ENCODE measurements around the gene CATSPERB.

The CATSPERB gene

GRCh38 chr14:91624757-91625156 is 107.1 kb downstream of the CATSPERB start:
- no peak overlapping the region for H3K18ac ChIP-seq (ENCODE audit: low read length)

GRCh38 chr14:91614187-91614586 is 117.7 kb downstream of the CATSPERB start:
- no CpG with 5 or more reads among the region's 2 CpGs for WGBS (ENCODE audit: extremely low coverage, insufficient coverage, low lambda C conversion rate)
- Histone ChIP-seq H2AK5ac (ENCODE audit: low read length) (no peak overlapping the region), H3K4me3 (ENCODE audit: low read length) (no peak overlapping the region), H3K4me1 (ENCODE audit: control insufficient read depth, low read depth, low read length) (no peaks in the 10 kb centered on the region), H3K4me2 (ENCODE audit: low read length) (no peak overlapping the region), H2BK120ac (ENCODE audit: low read depth, low read length) (no peak overlapping the region), H3K18ac (ENCODE audit: low read length) (no peak overlapping the region), H3K36me3 (ENCODE audit: control insufficient read depth, insufficient read depth, low read length) (no peaks in the 10 kb centered on the region), H3K27ac (ENCODE audit: low read depth, low read length) (no peak overlapping the region), H3K23ac (ENCODE audit: low read length) (no peak overlapping the region), H4K8ac (ENCODE audit: low read depth, low read length) (no peak overlapping the region), H2BK5ac (ENCODE audit: low read length) (no peak overlapping the region), H3K56ac (ENCODE audit: low read length) (no peak overlapping the region), H3K4ac (ENCODE audit: low read depth, low read length) (no peak overlapping the region), H3K9ac (ENCODE audit: low read length) (no peak overlapping the region), H4K5ac (ENCODE audit: low read length) (no peak overlapping the region), H2BK15ac (replicated peaks; ENCODE audit: low read depth) (no peak overlapping the region), H3K27me3 (ENCODE audit: insufficient read depth, low read length, poor library complexity) (no peaks in the 10 kb centered on the region), H3K79me2 (ENCODE audit: control insufficient read depth, insufficient read depth, low read length) (no peaks in the 10 kb centered on the region), H3K79me1 (ENCODE audit: low read length) (no peaks in the 10 kb centered on the region)
- no peak for DNase-seq

More at GRCh38 chr14:91624757-91625156, 107.1 kb downstream of the CATSPERB start:
- WGBS (ENCODE audit: extremely low coverage, insufficient coverage, low lambda C conversion rate), result no CpG with 5 or more reads among the region's 1 CpG
- Histone ChIP-seq H4K8ac (ENCODE audit: low read depth, low read length) (no peak overlapping the region), H3K27ac (ENCODE audit: low read depth, low read length) (no peak overlapping the region), H2BK15ac (replicated peaks; ENCODE audit: low read depth) (no peak overlapping the region), H3K9ac (ENCODE audit: low read length) (no peak overlapping the region), H2BK120ac (ENCODE audit: low read depth, low read length) (no peak overlapping the region), H3K56ac (ENCODE audit: low read length) (no peak overlapping the region), H3K27me3 (ENCODE audit: insufficient read depth, low read length, poor library complexity) (no peaks in the 10 kb centered on the region), H3K23ac (ENCODE audit: low read length) (no peak overlapping the region), H3K4me3 (ENCODE audit: low read length) (no peak overlapping the region), H3K79me1 (ENCODE audit: low read length) (no peaks in the 10 kb centered on the region), H2AK5ac (ENCODE audit: low read length) (no peak overlapping the region), H3K4me1 (ENCODE audit: control insufficient read depth, low read depth, low read length) (no peaks in the 10 kb centered on the region), H3K36me3 (ENCODE audit: control insufficient read depth, insufficient read depth, low read length) (no peaks in the 10 kb centered on the region), H3K79me2 (ENCODE audit: control insufficient read depth, insufficient read depth, low read length) (no peaks in the 10 kb centered on the region), H3K4me2 (ENCODE audit: low read length) (no peak overlapping the region), H3K4ac (ENCODE audit: low read depth, low read length) (no peak overlapping the region), H2BK5ac (ENCODE audit: low read length) (no peak overlapping the region), H4K5ac (ENCODE audit: low read length) (no peak overlapping the region)
- DNase-seq, result no peak

DNA sequence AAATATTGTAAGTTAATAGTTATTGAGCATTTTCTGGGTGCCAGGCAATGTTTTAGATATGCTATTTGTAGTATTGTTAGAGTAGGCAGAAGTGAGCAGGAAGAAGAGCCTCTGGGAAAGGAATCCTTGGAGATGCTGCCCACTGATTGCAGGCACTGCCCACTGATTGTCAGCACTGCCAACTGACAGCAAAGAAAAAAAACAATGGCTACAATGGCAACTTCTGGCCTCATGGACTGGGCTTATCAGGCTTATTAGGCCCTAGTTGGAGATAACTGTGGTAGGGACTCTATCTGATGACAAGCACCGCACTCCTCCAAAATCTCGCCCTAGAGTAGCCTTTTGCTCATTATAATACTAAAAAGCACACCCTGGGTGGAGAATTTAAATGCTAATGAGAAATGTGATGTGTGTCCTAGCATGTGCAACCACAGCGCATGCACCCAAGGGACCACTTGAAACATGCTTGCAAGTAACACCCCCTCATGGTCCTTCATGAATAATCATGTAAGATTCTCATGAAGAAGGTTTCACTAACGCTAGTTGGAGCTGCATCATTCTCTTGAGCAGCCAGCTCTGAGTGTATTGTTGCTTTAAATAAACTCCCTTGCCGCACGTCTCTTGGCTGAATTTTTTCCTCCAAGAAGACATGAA is 118.3 kb downstream of the CATSPERB start:
- Histone ChIP-seq H3K9ac (ENCODE audit: low read length) (no peak overlapping the region), H2BK120ac (ENCODE audit: low read depth, low read length) (no peak overlapping the region), H2BK15ac (replicated peaks; ENCODE audit: low read depth) (no peak overlapping the region), H3K4ac (ENCODE audit: low read depth, low read length) (no peak overlapping the region), H3K4me2 (ENCODE audit: low read length) (no peak overlapping the region), H2AK5ac (ENCODE audit: low read length) (no peak overlapping the region), H3K79me1 (ENCODE audit: low read length) (no peaks in the 10 kb centered on the region), H3K4me3 (ENCODE audit: low read length) (no peak overlapping the region), H4K5ac (ENCODE audit: low read length) (no peak overlapping the region), H3K23ac (ENCODE audit: low read length) (no peak overlapping the region), H3K27me3 (ENCODE audit: insufficient read depth, low read length, poor library complexity) (no peaks in the 10 kb centered on the region), H3K56ac (ENCODE audit: low read length) (no peak overlapping the region), H3K27ac (ENCODE audit: low read depth, low read length) (no peak overlapping the region), H3K18ac (ENCODE audit: low read length) (no peak overlapping the region), H3K36me3 (ENCODE audit: control insufficient read depth, insufficient read depth, low read length) (no peaks in the 10 kb centered on the region), H2BK5ac (ENCODE audit: low read length) (no peak overlapping the region), H3K79me2 (ENCODE audit: control insufficient read depth, insufficient read depth, low read length) (no peaks in the 10 kb centered on the region), H3K4me1 (ENCODE audit: control insufficient read depth, low read depth, low read length) (no peaks in the 10 kb centered on the region), H4K8ac (ENCODE audit: low read depth, low read length) (no peak overlapping the region)
- WGBS (ENCODE audit: extremely low coverage, insufficient coverage, low lambda C conversion rate), result no CpG with 5 or more reads among the region's 6 CpGs
- no peak for DNase-seq

DNA sequence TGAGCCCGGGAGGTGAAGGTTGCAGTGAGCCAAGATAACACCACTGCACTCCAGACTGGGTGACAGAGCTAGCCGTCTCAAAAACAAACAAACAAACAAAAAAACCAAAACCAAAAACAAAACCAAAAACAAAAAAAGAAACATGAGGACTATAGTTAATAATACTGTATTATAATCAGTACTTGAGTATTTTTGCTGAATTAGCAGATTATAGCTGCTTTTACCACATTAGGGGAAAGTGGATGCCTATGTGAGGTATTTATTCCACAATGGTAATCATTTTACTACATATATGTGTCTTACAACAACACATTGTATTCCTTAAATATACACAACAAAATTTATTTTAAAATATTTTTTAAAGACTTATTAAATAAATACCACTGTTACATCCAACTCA is 120.4 kb downstream of the CATSPERB start:
- Histone ChIP-seq H2BK120ac (ENCODE audit: low read depth, low read length) (no peak overlapping the region), H2AK5ac (ENCODE audit: low read length) (no peak overlapping the region), H3K4me1 (ENCODE audit: control insufficient read depth, low read depth, low read length) (no peaks in the 10 kb centered on the region), H3K9ac (ENCODE audit: low read length) (no peak overlapping the region), H3K18ac (ENCODE audit: low read length) (no peak overlapping the region), H4K5ac (ENCODE audit: low read length) (no peak overlapping the region), H2BK15ac (replicated peaks; ENCODE audit: low read depth) (no peak overlapping the region), H2BK5ac (ENCODE audit: low read length) (no peak overlapping the region), H3K79me2 (ENCODE audit: control insufficient read depth, insufficient read depth, low read length) (no peaks in the 10 kb centered on the region), H3K27ac (ENCODE audit: low read depth, low read length) (no peak overlapping the region), H3K23ac (ENCODE audit: low read length) (no peak overlapping the region), H3K4me3 (ENCODE audit: low read length) (no peak overlapping the region), H3K56ac (ENCODE audit: low read length) (no peak overlapping the region), H4K8ac (ENCODE audit: low read depth, low read length) (no peak overlapping the region), H3K4me2 (ENCODE audit: low read length) (no peak overlapping the region), H3K36me3 (ENCODE audit: control insufficient read depth, insufficient read depth, low read length) (no peaks in the 10 kb centered on the region), H3K4ac (ENCODE audit: low read depth, low read length) (no peak overlapping the region), H3K27me3 (ENCODE audit: insufficient read depth, low read length, poor library complexity) (no peaks in the 10 kb centered on the region), H3K79me1 (ENCODE audit: low read length) (no peaks in the 10 kb centered on the region)
- WGBS (ENCODE audit: extremely low coverage, insufficient coverage, low lambda C conversion rate), result no CpG with 5 or more reads among the region's 2 CpGs
- no peak for DNase-seq

DNA sequence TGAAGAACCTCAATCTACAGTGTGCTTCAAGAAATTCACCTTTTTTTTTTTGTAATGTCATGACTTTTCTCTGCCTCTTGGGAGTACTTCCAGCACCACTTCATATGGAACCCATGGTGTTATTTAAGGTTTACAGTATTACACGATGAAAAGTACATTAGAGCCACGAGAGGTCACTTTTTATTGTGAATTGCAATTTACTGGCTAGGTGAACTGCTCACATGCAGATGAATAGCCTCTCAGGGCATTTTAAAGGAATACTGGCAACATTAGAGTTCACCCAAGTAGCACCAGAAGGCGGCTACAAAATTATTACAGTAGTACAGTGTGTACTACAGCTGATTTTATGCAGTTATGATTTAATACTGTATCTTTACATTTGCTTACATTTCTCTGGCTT is 122.7 kb downstream of the CATSPERB start:
- no peak overlapping the region for H3K9ac ChIP-seq (ENCODE audit: low read length)
- H3K4ac ChIP-seq (ENCODE audit: low read depth, low read length), result no peak overlapping the region
- no peaks in the 10 kb centered on the region for H3K36me3 ChIP-seq (ENCODE audit: control insufficient read depth, insufficient read depth, low read length)
- H2BK120ac ChIP-seq (ENCODE audit: low read depth, low read length), result no peak overlapping the region
- H3K4me2 ChIP-seq (ENCODE audit: low read length), result no peak overlapping the region
- H3K79me2 ChIP-seq (ENCODE audit: control insufficient read depth, insufficient read depth, low read length), result no peaks in the 10 kb centered on the region
- H2BK5ac ChIP-seq (ENCODE audit: low read length), result no peak overlapping the region
- no peak overlapping the region for H4K8ac ChIP-seq (ENCODE audit: low read depth, low read length)
- DNase-seq, result no peak
- WGBS (ENCODE audit: extremely low coverage, insufficient coverage, low lambda C conversion rate), result no CpG with 5 or more reads among the region's 3 CpGs
- H2BK15ac ChIP-seq (replicated peaks; ENCODE audit: low read depth), result no peak overlapping the region
- H3K27ac ChIP-seq (ENCODE audit: low read depth, low read length), result no peak overlapping the region
- no peak overlapping the region for H3K56ac ChIP-seq (ENCODE audit: low read length)
- no peak overlapping the region for H3K18ac ChIP-seq (ENCODE audit: low read length)
- H3K27me3 ChIP-seq (ENCODE audit: insufficient read depth, low read length, poor library complexity), result no peaks in the 10 kb centered on the region
- H3K4me1 ChIP-seq (ENCODE audit: control insufficient read depth, low read depth, low read length), result no peaks in the 10 kb centered on the region
- no peak overlapping the region for H3K4me3 ChIP-seq (ENCODE audit: low read length)
- no peak overlapping the region for H4K5ac ChIP-seq (ENCODE audit: low read length)
- no peaks in the 10 kb centered on the region for H3K79me1 ChIP-seq (ENCODE audit: low read length)
- H3K23ac ChIP-seq (ENCODE audit: low read length), result no peak overlapping the region
- H2AK5ac ChIP-seq (ENCODE audit: low read length), result no peak overlapping the region
